CD14-positive monocyte (primary cell): ENCODE measurements around the gene BTG2. TPM values are rescaled to one million over a fixed set of nuclear protein-coding genes. Genes with fewer than 3 reads are reported as not detected.

Experiments used
- DNase-seq, 3 donors: peaks; one replicate each; pipeline ENCODE4 v3.0.0-alpha.2; 2011 to 2022
- H2AFZ ChIP-seq: 2 replicates; pipeline ENCODE4 v1.6.0; 2012; ENCODE audit warnings: mild to moderate bottlenecking, low read depth, low read length, inconsistent platforms; ENCODE audit not compliant: insufficient read depth, poor library complexity, severe bottlenecking
- H3K27ac ChIP-seq, 2 donors: 1 replicate in 1 of 2; 2 replicates in 1 of 2; pipeline ENCODE4 v1.5.1; 2012 to 2013; ENCODE audit warnings: low read length in 2 of 2, control low read depth in 1 of 2, inconsistent platforms in 1 of 2, low read depth in 1 of 2, mild to moderate bottlenecking in 1 of 2
- H3K27me3 ChIP-seq, 2 donors: one replicate each; pipeline versions ENCODE4 v1.6.0 to v1.6.1; 2011 to 2013; ENCODE audit warnings: low read length in 2 of 2; ENCODE audit not compliant: control insufficient read depth in 2 of 2, insufficient read depth in 2 of 2
- H3K36me3 ChIP-seq, 2 donors: replicated peaks in 1 of 2; 1 replicate in 1 of 2; 2 replicates in 1 of 2; pipeline versions ENCODE4 v1.5.1 to v1.6.1; 2012 to 2013; ENCODE audit warnings: low read length in 2 of 2, control low read depth in 1 of 2, inconsistent platforms in 1 of 2, mild to moderate bottlenecking in 1 of 2; ENCODE audit not compliant: insufficient read depth in 2 of 2, control insufficient read depth in 1 of 2
- H3K4me1 ChIP-seq, 2 donors: 1 replicate in 1 of 2; 2 replicates in 1 of 2; pipeline versions ENCODE4 v1.5.1 to v1.6.1; 2012 to 2013; ENCODE audit warnings: low read length in 2 of 2, control low read depth in 1 of 2, inconsistent platforms in 1 of 2, mild to moderate bottlenecking in 1 of 2, moderate library complexity in 1 of 2; ENCODE audit not compliant: insufficient read depth in 2 of 2, control insufficient read depth in 1 of 2
- H3K4me2 ChIP-seq: replicated peaks from 2 replicates; pipeline ENCODE3; 2012; ENCODE audit warnings: low read length, moderate library complexity, mild to moderate bottlenecking; ENCODE audit not compliant: poor library complexity, severe bottlenecking; ENCODE audit errors: extremely low read depth
- H3K4me3 ChIP-seq, 3 experiments: fragments of 200-600 bp in 1 of 3; sonication (generic) in 1 of 3; replicated peaks in 1 of 3; 1 replicate in 2 of 3; 2 replicates in 1 of 3; pipeline ENCODE4 v1.5.1; 2011 to 2013; ENCODE audit warnings: low read length in 3 of 3, mild to moderate bottlenecking in 3 of 3, control low read depth in 2 of 3, low read depth in 2 of 3, inconsistent platforms in 1 of 3, moderate library complexity in 1 of 3
- H3K79me2 ChIP-seq: 2 replicates; pipeline ENCODE4 v1.6.0; 2012; ENCODE audit warnings: mild to moderate bottlenecking, control low read depth, inconsistent platforms, low read length, moderate library complexity; ENCODE audit not compliant: insufficient read depth
- H3K9ac ChIP-seq: 2 replicates; pipeline ENCODE4 v1.6.0; 2017; ENCODE audit warnings: low read length, mild to moderate bottlenecking; ENCODE audit not compliant: insufficient read depth, poor library complexity, severe bottlenecking
- H3K9me3 ChIP-seq, 2 donors: replicated peaks in 1 of 2; 1 replicate in 1 of 2; 2 replicates in 1 of 2; pipeline versions ENCODE4 v1.5.1 to v1.6.1; 2012 to 2013; ENCODE audit warnings: low read length in 2 of 2, control low read depth in 1 of 2; ENCODE audit not compliant: control insufficient read depth in 1 of 2, insufficient read depth in 1 of 2
- H4K20me1 ChIP-seq: 2 replicates; pipeline ENCODE4 v1.6.0; 2012; ENCODE audit warnings: mild to moderate bottlenecking, low read length, control low read depth, moderate library complexity; ENCODE audit not compliant: insufficient read depth
- H3K27ac Mint-ChIP-seq, 7 donors: one replicate each; pipeline ENCODE4 v1.8.0; 2020; ENCODE audit warnings: mild to moderate bottlenecking in 7 of 7, mixed read lengths in 7 of 7, moderate library complexity in 6 of 7, inconsistent platforms in 2 of 7
- H3K27me3 Mint-ChIP-seq, 3 donors: one replicate each; pipeline ENCODE4 v1.8.0; 2021 to 2022; ENCODE audit warnings: low read depth in 3 of 3, mild to moderate bottlenecking in 3 of 3, mixed read lengths in 3 of 3, moderate library complexity in 3 of 3, inconsistent platforms in 1 of 3
- H3K36me3 Mint-ChIP-seq, 2 donors: one replicate each; pipeline ENCODE4 v1.8.0; 2020; ENCODE audit warnings: mixed read lengths in 2 of 2, inconsistent platforms in 1 of 2, mild to moderate bottlenecking in 1 of 2
- H3K4me1 Mint-ChIP-seq: one replicate; pipeline ENCODE4 v1.8.0; 2020; ENCODE audit warnings: mild to moderate bottlenecking, mixed read lengths
- H3K4me3 Mint-ChIP-seq, 2 donors: one replicate each; pipeline ENCODE4 v1.8.0; 2020; ENCODE audit warnings: mild to moderate bottlenecking in 2 of 2, mixed read lengths in 2 of 2, moderate library complexity in 1 of 2
- H3K9me3 Mint-ChIP-seq, 7 donors: one replicate each; pipeline ENCODE4 v1.8.0; 2020 to 2022; ENCODE audit warnings: mixed read lengths in 7 of 7, mild to moderate bottlenecking in 6 of 7, moderate library complexity in 6 of 7, inconsistent platforms in 2 of 7
- CTCF ChIP-seq: fragments of 200-600 bp; IDR thresholded peaks from one replicate; pipeline ENCODE4 v1.8.0; 2022; ENCODE audit warnings: antibody characterized with exemption, mild to moderate bottlenecking
- WGBS: methylation state at CpG from one replicate; pipeline ENCODE4 v1.1.5; 2013; ENCODE audit warnings: missing lambda C conversion rate; ENCODE audit not compliant: insufficient coverage; 5-methylcytosine and 5-hydroxymethylcytosine counted together
- intact Hi-C, 2 donors: fragments of 100-400 bp; cut with micrococcal nuclease; formaldehyde crosslinking; loops; one replicate each; pipeline versions ENCODE4 v1.15.0 to v1.15.1; 2023
- polyA plus RNA-seq, 3 donors: library from polyadenylated mRNA; depleted of rRNA in 1 of 3; unstranded in 2 of 3; stranded (reverse) in 1 of 3; fragments of 300-500 nt in 2 of 3; fragments of >200 nt in 1 of 3; fragmentation: Illumina TruSeq in 2 of 3; gene quantifications; 1 replicate in 2 of 3; 2 replicates in 1 of 3; pipeline ENCODE4 v1.2.3, GENCODE V29; 2012 to 2021
- small RNA-seq: library from RNA; depleted of rRNA; stranded (forward); fragments of <200 nt; gene quantifications from one replicate; pipeline ENCODE3, GENCODE V24; 2012; ENCODE audit warnings: low read depth; ENCODE audit not compliant: insufficient read length

The BTG2 gene
- polyA plus RNA-seq, 3 donors, result 293 to 539 (median 483) TPM

GRCh38 chr1:203354246-203354645, 48.9 kb downstream of the BTG2 start:
- H3K4me1 ChIP-seq, result peaks cover 0 to 9% of the 10 kb centered on the region in 2 donors
- DNase-seq, result no peak
- no peak overlapping the region for H2AFZ ChIP-seq
- H3K36me3 ChIP-seq, result no peaks in the 10 kb centered on the region
- intact Hi-C loops, result no loop called here
- no peak overlapping the region for H3K4me2 ChIP-seq
- no peak overlapping the region for H3K4me3 Mint-ChIP-seq
- H3K27ac Mint-ChIP-seq, result no peak overlapping the region
- H3K79me2 ChIP-seq, result no peaks in the 10 kb centered on the region
- H4K20me1 ChIP-seq, result no peaks in the 10 kb centered on the region
- peaks cover 9 to 15% of the 10 kb centered on the region in 2 donors for H3K9me3 ChIP-seq
- no peak overlapping the region for H3K9ac ChIP-seq
- H3K4me1 Mint-ChIP-seq, result peaks cover 8% of the 10 kb centered on the region
- peaks cover 5 to 13% (median 10%) of the 10 kb centered on the region in 7 donors for H3K9me3 Mint-ChIP-seq
- peaks cover 23 to 40% (median 40%) of the 10 kb centered on the region in 3 donors for H3K27me3 Mint-ChIP-seq
- peaks cover 0 to 2% of the 10 kb centered on the region in 2 donors for H3K36me3 Mint-ChIP-seq
- no peak overlapping the region for H3K27ac ChIP-seq
- no peak overlapping the region for H3K4me3 ChIP-seq
- WGBS, result no CpG with 5 or more reads among the region's 2 CpGs
- no peak for TF ChIP-seq CTCF
- peaks cover 3 to 12% of the 10 kb centered on the region in 2 donors for H3K27me3 ChIP-seq

- Histone ChIP-seq H4K20me1 (no peaks in the 10 kb centered on the region), H3K27ac (no peak overlapping the region), H3K4me3 (no peak overlapping the region), H3K4me2 (no peak overlapping the region), H2AFZ (no peak overlapping the region), H3K4me1 (peaks cover 14 to 15% of the 10 kb centered on the region in 2 donors), H3K36me3 (no peaks in the 10 kb centered on the region), H3K9me3 (peaks cover 9 to 15% of the 10 kb centered on the region in 2 donors), H3K9ac (no peak overlapping the region), H3K79me2 (no peaks in the 10 kb centered on the region), H3K27me3 (peaks cover 0 to 13% of the 10 kb centered on the region in 2 donors)
- no peaks in the 10 kb centered on the region for H3K36me3 Mint-ChIP-seq
- H3K4me1 Mint-ChIP-seq, result peaks cover 14% of the 10 kb centered on the region
- intact Hi-C loops, result no loop called here
- H3K27me3 Mint-ChIP-seq, result peaks cover 11 to 26% (median 22%) of the 10 kb centered on the region in 3 donors
- peaks cover 5 to 13% (median 10%) of the 10 kb centered on the region in 7 donors for H3K9me3 Mint-ChIP-seq
- no peak overlapping the region for H3K4me3 Mint-ChIP-seq
- no peak overlapping the region for H3K27ac Mint-ChIP-seq
- no peak for DNase-seq
- TF ChIP-seq CTCF, result no peak
These were observed 53.8 kb downstream of the BTG2 start for GRCh38 chr1:203359010-203359571.

Small RNAs within 50 kb of the gene (small RNA-seq; reads per million reads assigned to genes)
- gene AL359837.1 (not detected), gene RNU6-487P (not detected)

Other genes starting within 250 kb of the BTG2 start
- gene MYOG, start 219.5 kb upstream of the BTG2 start, polyA plus RNA-seq, result not detected
- 1 to 10 TPM in 1 of 3 donors, under 1 TPM in 1, not detected in 1; 0.13 to 1.1 TPM for gene ADORA1, start 177.8 kb upstream of the BTG2 start, polyA plus RNA-seq
- gene MYBPH, start 129.7 kb upstream of the BTG2 start, polyA plus RNA-seq, result under 1 TPM; 0.04 to 0.52 (median 0.16) TPM
- under 1 TPM; 0.37 to 0.44 (median 0.43) TPM for gene CHI3L1, start 118.8 kb upstream of the BTG2 start, polyA plus RNA-seq
- gene CHIT1, start 75.8 kb upstream of the BTG2 start, polyA plus RNA-seq, result under 1 TPM in 2 of 3 donors, not detected in 1; 0.08 to 0.51 TPM
- not detected for gene FMOD, start 45.6 kb downstream of the BTG2 start, polyA plus RNA-seq
- gene PRELP, start 170.3 kb downstream of the BTG2 start, polyA plus RNA-seq, result not detected
- not detected for gene OPTC, start 188.6 kb downstream of the BTG2 start, polyA plus RNA-seq